Panc1 (cell line): Measurements from ENCODE around the gene PCDHGB4. TPM values are rescaled to one million over a fixed set of nuclear protein-coding genes. Genes with fewer than 3 reads are reported as not detected.
"Not testable (repeated sequence)": the region's sequence is repeated elsewhere in the genome, so short reads cannot be mapped to it uniquely, and the experiment has no call there.

Source experiments
- ATAC-seq: fragments of 200-7000 bp; cut with Tn5 transposase; 2 replicates; pipeline ENCODE4 v1.9.1; 2020; ENCODE audit warnings: mild to moderate bottlenecking, moderate library complexity
- BruUV-seq: library from RNA; stranded (reverse); fragments of 400-500 nt; replicated peaks from 2 replicates; lab custom pipeline; 2021; lab: Mats Ljungman, UMichigan
- CTCF ChIA-PET: fragments of 300-600 bp; sonication (Branson Sonifier 250); formaldehyde crosslinking; loops from one replicate; lab custom pipeline; 2022; ENCODE audit warnings: antibody characterized with exemption; lab: Charles Lee
- POLR2A ChIA-PET: fragments of 300-600 bp; sonication (Branson Sonifier 250); formaldehyde crosslinking; loops from one replicate; lab custom pipeline; 2022; ENCODE audit warnings: antibody characterized with exemption; lab: Charles Lee
- DNase-seq: peaks from one replicate; pipeline ENCODE4 v3.0.0-alpha.2; 2010; ENCODE audit warnings: low read depth, low spot score
- H3K27ac ChIP-seq: 2 replicates; pipeline ENCODE4 v1.5.1; 2011; ENCODE audit warnings: mild to moderate bottlenecking, low read length, inconsistent platforms
- H3K27me3 ChIP-seq: fragments of 200-500 bp; sonication (Bioruptor generic); 2 replicates; pipeline ENCODE4 v1.6.0; 2014; ENCODE audit warnings: low read length, inconsistent platforms; ENCODE audit not compliant: control insufficient read depth, insufficient read depth
- H3K36me3 ChIP-seq: fragments of 200-500 bp; sonication (Bioruptor generic); 2 replicates; pipeline ENCODE4 v1.5.1; 2014; ENCODE audit warnings: inconsistent platforms, mild to moderate bottlenecking, low read length, moderate library complexity; ENCODE audit not compliant: control insufficient read depth, insufficient read depth
- H3K4me1 ChIP-seq: 2 replicates; pipeline ENCODE4 v1.5.1; 2011; ENCODE audit warnings: inconsistent platforms, mild to moderate bottlenecking, low read length, moderate library complexity; ENCODE audit not compliant: control insufficient read depth, insufficient read depth
- H3K4me3 ChIP-seq, 2 experiments: 2 replicates each; pipeline ENCODE4 v1.5.1; 2011 to 2012; ENCODE audit warnings: low read depth in 2 of 2, low read length in 2 of 2, mild to moderate bottlenecking in 2 of 2, inconsistent platforms in 1 of 2, moderate library complexity in 1 of 2
- H3K9me3 ChIP-seq: fragments of 200-500 bp; sonication (Bioruptor generic); 2 replicates; pipeline ENCODE4 v1.5.1; 2014; ENCODE audit warnings: low read depth, mild to moderate bottlenecking, inconsistent platforms, low read length, moderate library complexity; ENCODE audit not compliant: control insufficient read depth, insufficient read depth
- CTCF ChIP-seq: fragments of 450-650 bp; IDR thresholded peaks from 2 replicates; pipeline ENCODE4 v1.5.1; 2017; ENCODE audit warnings: mild to moderate bottlenecking
- POLR2AphosphoS5 ChIP-seq: IDR thresholded peaks from 2 replicates; pipeline ENCODE4 v1.6.1; 2012; ENCODE audit warnings: mild to moderate bottlenecking, low read depth, low read length, moderate library complexity
- REST ChIP-seq, 2 experiments: IDR thresholded peaks; 2 replicates each; pipeline ENCODE4 v1.6.1; 2011 to 2012; ENCODE audit warnings: low read depth in 2 of 2, control low read depth in 1 of 2, low read length in 1 of 2, mild to moderate bottlenecking in 1 of 2, moderate library complexity in 1 of 2; ENCODE audit not compliant: insufficient read depth in 1 of 2
- SIN3A ChIP-seq: IDR thresholded peaks from 2 replicates; pipeline ENCODE4 v1.6.1; 2012; ENCODE audit warnings: low read depth, mild to moderate bottlenecking, low read length, moderate library complexity, borderline replicate concordance; ENCODE audit not compliant: insufficient read depth
- TCF7L2 ChIP-seq: IDR thresholded peaks from 2 replicates; pipeline ENCODE4 v1.6.1; 2011; ENCODE audit warnings: mild to moderate bottlenecking, low read depth, low read length, inconsistent platforms
- in situ Hi-C: cut with HindIII; loops from 2 replicates; pipeline ENCODE4 v1.10.0; 2016; ENCODE audit warnings: low sequenced_read_pairs, low pct_unique_long_range_greater_than_20kb
- intact Hi-C: fragments of 100-400 bp; cut with micrococcal nuclease; formaldehyde crosslinking; loops from one replicate; pipeline ENCODE4 v1.10.0; 2022; ENCODE audit not compliant: unreplicated experiment
- total RNA-seq: library from RNA; stranded (reverse); gene quantifications from one replicate; pipeline ENCODE4 v1.2.1, GENCODE V29; 2021; ENCODE audit not compliant: unreplicated experiment

PCDHGB4 gene
- total RNA-seq, 1 experiment from 2014 or later: 0.21 TPM

- ATAC-seq: no peak
- H3K36me3 ChIP-seq: no peaks in the 10 kb centered on the region
- no peak overlapping the region for H3K4me3 ChIP-seq
- CTCF ChIA-PET: no interaction called here
- POLR2A ChIA-PET: no interaction called here
- DNase-seq: no peak
- intact Hi-C loops: no loop called here
- in situ Hi-C loops: no loop called here
- no peaks in the 10 kb centered on the region; the same call in 1 of the 2 replicates for H3K27me3 ChIP-seq
- H3K27ac ChIP-seq: no peak overlapping the region
- TF ChIP-seq REST (IDR thresholded peaks at IDR 0.05; ENCODE audit: insufficient read depth in 1 of 2, low read depth in 2 of 2, low read length in 1 of 2) (no peak), TCF7L2 (no peak), CTCF (no peak), SIN3A (no peak), POLR2AphosphoS5 (no peak)
- no TSS peak for BruUV-seq
- H3K9me3 ChIP-seq: no peaks in the 10 kb centered on the region; the same call in 1 of the 2 replicates
- no peaks in the 10 kb centered on the region for H3K4me1 ChIP-seq
These were observed 5.8 kb downstream of the PCDHGB4 start for GRCh38 chr5:141393267-141393666.

- in situ Hi-C loops, H3K27me3 ChIP-seq, H3K4me3 ChIP-seq, CTCF ChIA-PET, POLR2A ChIA-PET, ATAC-seq, H3K27ac ChIP-seq, H3K4me1 ChIP-seq, H3K9me3 ChIP-seq, BruUV-seq, H3K36me3 ChIP-seq, intact Hi-C loops, DNase-seq: not testable (repeated sequence)
These were observed 7.1 kb downstream of the PCDHGB4 start for GRCh38 chr5:141394401-141395187.
